ENCODE data around the gene DHRSX.

GRCh38 chrX:2193273-2193592 is 307.5 kb downstream of the DHRSX start:
- TF ChIP-seq, protein P1, sequence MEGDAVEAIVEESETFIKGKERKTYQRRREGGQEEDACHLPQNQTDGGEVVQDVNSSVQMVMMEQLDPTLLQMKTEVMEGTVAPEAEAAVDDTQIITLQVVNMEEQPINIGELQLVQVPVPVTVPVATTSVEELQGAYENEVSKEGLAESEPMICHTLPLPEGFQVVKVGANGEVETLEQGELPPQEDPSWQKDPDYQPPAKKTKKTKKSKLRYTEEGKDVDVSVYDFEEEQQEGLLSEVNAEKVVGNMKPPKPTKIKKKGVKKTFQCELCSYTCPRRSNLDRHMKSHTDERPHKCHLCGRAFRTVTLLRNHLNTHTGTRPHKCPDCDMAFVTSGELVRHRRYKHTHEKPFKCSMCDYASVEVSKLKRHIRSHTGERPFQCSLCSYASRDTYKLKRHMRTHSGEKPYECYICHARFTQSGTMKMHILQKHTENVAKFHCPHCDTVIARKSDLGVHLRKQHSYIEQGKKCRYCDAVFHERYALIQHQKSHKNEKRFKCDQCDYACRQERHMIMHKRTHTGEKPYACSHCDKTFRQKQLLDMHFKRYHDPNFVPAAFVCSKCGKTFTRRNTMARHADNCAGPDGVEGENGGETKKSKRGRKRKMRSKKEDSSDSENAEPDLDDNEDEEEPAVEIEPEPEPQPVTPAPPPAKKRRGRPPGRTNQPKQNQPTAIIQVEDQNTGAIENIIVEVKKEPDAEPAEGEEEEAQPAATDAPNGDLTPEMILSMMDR (IDR thresholded peaks at IDR 0.05; ENCODE audit: control extremely low read depth in 1 of 3, insufficient read depth in 1 of 3, low read depth in 1 of 3, low read length in 3 of 3) = no peak
- no peak for TF ChIP-seq CREB1 (IDR thresholded peaks at IDR 0.05)
- no peak for TF ChIP-seq E2F6 (IDR thresholded peaks at IDR 0.05)
- no peak for TF ChIP-seq ATF2 (IDR thresholded peaks at IDR 0.05; ENCODE audit: low read length)
- no peak for TF ChIP-seq RAD21 (IDR thresholded peaks at IDR 0.05 in 1 of 2, conservative IDR thresholded peaks at IDR 0.05 in 1 of 2; ENCODE audit: low read depth in 2 of 2, low read length in 2 of 2)
- TF ChIP-seq MAX (IDR thresholded peaks at IDR 0.05) = no peak
- no peak for TF ChIP-seq KDM1A (IDR thresholded peaks at IDR 0.05; ENCODE audit: borderline replicate concordance, low read length)
- no peak for TF ChIP-seq POLR2A (IDR thresholded peaks at IDR 0.05; ENCODE audit: control extremely low read depth in 1 of 2, low read depth in 2 of 2, low read length in 2 of 2)
